Skeletal muscle satellite cell (primary cell): ENCODE measurements around the gene CSNK1E. TPM values are rescaled to one million over a fixed set of nuclear protein-coding genes. Genes with fewer than 3 reads are reported as not detected.

Experiments used
- small RNA-seq: library from RNA; depleted of rRNA; stranded (forward); fragments of <200 nt; gene quantifications from one replicate; pipeline ENCODE3, GENCODE V24; 2012

CSNK1E gene

Small RNA genes lying within 50 kb of the gene (small RNA-seq; reads per million reads assigned to genes)
- not detected for gene RF00017
